HG03442 (cell line): ENCODE results near the gene USP2.

Experiments
- ATAC-seq: cut with Tn5 transposase; IDR thresholded peaks from one replicate; pipeline ENCODE4 v1.9.1; 2021; ENCODE audit warnings: mild to moderate bottlenecking, moderate library complexity; ENCODE audit not compliant: unreplicated experiment

Gene USP2

GRCh38 chr11:119381181-119381988 is at the start of gene USP2:
Gene USP2 (minus strand): TSS chr11:119381690. CDS start chr11:119373480, 8,210 bp downstream.
- peak; percentile 94 for ATAC-seq

- ATAC-seq, result no peak
These were observed 45.8 kb upstream of the USP2 start for GRCh38 chr11:119427279-119427678.

GRCh38 chr11:119426142-119426541 is 44.7 kb upstream of the USP2 start:
- no peak for ATAC-seq

GRCh38 chr11:119424775-119425174 is 43.3 kb upstream of the USP2 start:
- no peak for ATAC-seq

DNA sequence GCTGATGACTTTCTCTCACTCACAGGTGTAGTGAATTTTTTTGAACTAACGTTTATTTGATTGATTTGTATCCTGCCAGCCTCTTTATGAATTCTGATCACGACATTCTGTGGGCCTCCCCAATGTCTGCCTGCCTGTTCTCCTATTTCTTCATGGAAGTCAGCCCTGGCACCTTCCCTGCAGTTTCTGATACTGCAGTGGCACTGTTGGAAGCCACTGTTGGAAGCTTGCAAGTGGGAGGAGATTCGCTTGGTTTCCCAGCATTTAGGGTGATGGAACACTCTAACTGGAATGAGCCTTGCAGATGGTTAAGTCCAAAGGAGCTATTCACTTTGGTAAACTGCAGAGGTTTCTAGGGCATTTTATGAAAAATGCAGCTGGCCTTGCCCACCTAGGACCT is 42.8 kb upstream of the USP2 start:
- no peak for ATAC-seq

DNA sequence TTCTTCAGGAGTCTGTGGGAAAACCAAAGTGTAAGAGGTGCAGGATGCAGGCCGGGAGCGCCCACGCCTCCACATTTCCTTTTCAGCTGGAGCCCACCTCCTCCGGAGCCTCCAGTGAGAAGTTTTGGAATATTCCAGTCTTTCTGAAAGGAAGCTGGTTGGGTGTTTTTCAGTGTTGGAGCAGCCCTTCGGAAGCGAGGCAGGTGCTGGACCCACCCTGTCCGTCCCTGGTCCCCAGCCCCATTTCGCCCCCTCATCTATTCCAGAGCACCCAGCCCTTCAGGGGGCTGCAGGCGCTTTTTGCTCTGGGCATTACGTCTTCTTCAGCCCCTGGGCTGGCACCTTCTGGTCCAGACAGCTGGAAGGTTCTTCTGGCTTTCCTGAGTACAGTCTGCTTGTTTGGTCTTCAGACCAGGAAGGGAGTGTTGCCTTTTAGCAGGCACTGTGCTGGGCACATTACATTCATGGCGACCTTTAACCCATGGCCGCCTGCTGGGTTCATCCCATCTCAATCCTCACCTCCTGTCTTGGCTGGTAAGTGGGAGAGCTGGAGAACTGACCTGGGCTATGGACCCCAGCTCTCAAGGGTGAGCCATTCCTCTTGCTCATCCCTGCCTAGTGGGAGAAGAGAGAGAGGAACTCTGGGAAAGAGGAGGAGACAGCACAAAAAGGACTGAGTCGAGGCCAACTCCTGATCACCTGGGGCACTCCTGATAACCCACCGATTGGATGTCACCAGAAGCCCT is 42.2 kb upstream of the USP2 start:
- no peak for ATAC-seq

GRCh38 chr11:119422809-119423508 is 41.5 kb upstream of the USP2 start, which contains the start of gene THY1:
Gene THY1 (minus strand): TSS chr11:119423172. CDS start chr11:119420905, 2,267 bp downstream.
- ATAC-seq, result no peak

- no peak for ATAC-seq
These were observed 40.7 kb upstream of the USP2 start for GRCh38 chr11:119421941-119422808.

DNA sequence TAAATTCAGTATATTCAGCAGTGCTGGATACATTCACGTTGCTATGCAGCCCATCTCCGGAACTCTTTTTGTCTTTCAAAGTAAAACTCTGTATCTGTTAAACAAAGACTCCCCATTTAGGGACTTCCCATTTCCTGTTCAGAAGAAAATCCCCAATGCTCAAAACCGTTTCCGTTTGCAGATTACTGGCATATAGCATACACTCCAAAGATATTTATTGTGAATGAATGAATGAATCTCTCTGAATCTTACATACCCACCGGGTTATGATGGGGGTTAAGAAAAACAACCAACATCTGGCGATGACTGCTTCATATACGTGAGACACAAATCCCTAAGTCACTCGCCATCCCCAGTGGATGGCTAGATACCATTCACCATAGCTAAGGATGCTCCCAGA is 39.9 kb upstream of the USP2 start:
- no peak for ATAC-seq

DNA sequence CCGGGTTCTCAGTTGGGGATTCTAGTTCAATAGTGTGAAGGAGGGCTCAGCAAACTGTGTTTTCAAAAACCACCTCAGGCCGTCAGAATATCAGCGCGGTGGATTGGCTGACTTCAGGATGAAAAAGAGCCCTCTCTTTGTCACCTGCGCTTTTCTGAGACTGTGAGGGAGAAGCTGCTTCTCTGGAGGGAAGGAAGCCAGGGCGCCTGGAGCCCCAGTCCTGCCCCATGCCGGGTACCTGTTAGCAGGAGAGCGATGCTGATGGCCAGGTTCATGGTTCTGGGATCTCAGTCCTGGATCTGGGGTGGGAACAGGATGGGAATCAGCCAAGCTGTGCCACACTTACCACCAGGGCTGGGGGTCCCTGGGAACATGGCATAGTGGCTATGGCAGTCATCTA is 39.1 kb upstream of the USP2 start:
- no peak for ATAC-seq

GRCh38 chr11:119419834-119420492 is 38.5 kb upstream of the USP2 start:
- no peak for ATAC-seq

GRCh38 chr11:119419246-119419645 is 37.8 kb upstream of the USP2 start:
- no peak for ATAC-seq

GRCh38 chr11:119418759-119419158 is 37.3 kb upstream of the USP2 start:
- ATAC-seq, result no peak

- no peak for ATAC-seq
These were observed 36.4 kb upstream of the USP2 start for GRCh38 chr11:119417726-119418540.

- no peak for ATAC-seq
These were observed 35.4 kb upstream of the USP2 start for GRCh38 chr11:119416606-119417580.

- ATAC-seq, result no peak
These were observed 34.5 kb upstream of the USP2 start for GRCh38 chr11:119415966-119416365.

DNA sequence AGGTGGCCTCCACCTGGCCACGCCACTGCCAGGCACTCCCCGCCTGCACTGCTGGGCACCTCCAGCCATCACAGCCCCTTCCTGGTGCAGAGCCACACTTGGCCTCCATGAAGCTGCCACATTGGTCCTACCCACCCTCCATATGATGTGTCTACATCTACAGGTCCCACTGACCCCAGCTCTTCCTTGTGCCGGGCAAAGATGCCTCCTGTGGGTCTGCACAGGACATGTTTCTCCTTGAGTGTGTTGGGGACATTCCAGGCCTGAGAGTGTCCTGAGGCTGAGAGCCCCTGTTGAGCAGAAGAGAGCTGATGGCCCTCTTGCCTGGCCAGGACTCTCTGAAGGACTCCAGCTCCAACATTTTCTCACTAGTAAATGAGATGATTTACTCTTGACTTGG is 34.0 kb upstream of the USP2 start:
- no peak for ATAC-seq

GRCh38 chr11:119414734-119415133 is 33.2 kb upstream of the USP2 start:
- ATAC-seq, result no peak
